Measurements from ENCODE around the gene HOPX. TPM values are rescaled to one million over a fixed set of nuclear protein-coding genes. Genes with fewer than 3 reads are reported as not detected.
"Not testable (repeated sequence)": the region's sequence is repeated elsewhere in the genome, so short reads cannot be mapped to it uniquely, and the experiment has no call there.

Gene HOPX
- total RNA-seq, 1 experiment from 2014 or later: not detected

DNA sequence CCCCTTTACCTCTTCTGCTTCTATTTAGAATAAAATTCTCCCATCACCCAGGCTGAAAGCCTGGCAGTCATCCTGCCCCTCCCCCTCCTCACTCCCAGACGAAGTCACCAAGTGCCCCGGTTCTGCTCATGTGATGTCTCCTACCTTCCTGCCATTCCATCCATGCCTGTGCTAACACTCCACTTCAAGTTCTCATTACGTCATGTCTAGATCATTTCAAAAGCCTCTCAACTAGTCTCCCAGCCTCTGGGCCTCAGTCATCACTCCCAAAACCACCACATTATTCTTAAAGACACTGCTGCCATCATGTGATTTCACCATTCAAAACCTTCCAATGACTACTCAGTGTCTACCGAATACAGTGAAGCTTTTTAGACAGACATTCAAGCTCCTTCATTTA is 17.2 kb upstream of the HOPX start:
- no peak overlapping the region for H3K4me3 ChIP-seq (ENCODE audit: insufficient read depth, low read depth, low read length)
- no peak for DNase-seq

DNA sequence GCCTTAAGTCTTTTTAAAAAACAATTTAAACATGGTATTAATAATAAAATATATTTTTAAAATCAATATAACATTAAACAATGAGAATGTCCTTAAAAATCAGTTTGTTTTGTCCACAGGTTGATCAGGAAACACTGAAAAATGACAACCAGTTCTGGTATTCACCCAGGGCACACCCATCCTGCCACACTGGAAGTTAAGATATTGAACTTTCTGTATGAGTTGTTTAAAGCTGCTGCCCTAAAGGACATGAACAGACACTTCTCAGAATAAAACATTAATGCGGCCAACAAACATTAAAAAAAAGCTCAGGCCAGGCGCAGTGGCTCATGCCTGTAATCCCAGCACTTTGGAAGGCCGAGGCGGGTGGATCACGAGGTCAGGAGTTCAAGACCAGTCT is 15.0 kb upstream of the HOPX start:
- no peaks in the 10 kb centered on the region for H3K27me3 ChIP-seq (ENCODE audit: control insufficient read depth, insufficient read depth, low read length)
- H3K4me3 ChIP-seq (ENCODE audit: insufficient read depth, low read depth, low read length): no peak overlapping the region
- DNase-seq: no peak
- H3K36me3 ChIP-seq (replicated peaks; ENCODE audit: control insufficient read depth, insufficient read depth, low read length): no peaks in the 10 kb centered on the region

More for the DNA sequence above, 17.2 kb upstream of the HOPX start:
- H3K36me3 ChIP-seq (replicated peaks; ENCODE audit: control insufficient read depth, insufficient read depth, low read length): no peaks in the 10 kb centered on the region
- H3K27me3 ChIP-seq (ENCODE audit: control insufficient read depth, insufficient read depth, low read length): no peaks in the 10 kb centered on the region

DNA sequence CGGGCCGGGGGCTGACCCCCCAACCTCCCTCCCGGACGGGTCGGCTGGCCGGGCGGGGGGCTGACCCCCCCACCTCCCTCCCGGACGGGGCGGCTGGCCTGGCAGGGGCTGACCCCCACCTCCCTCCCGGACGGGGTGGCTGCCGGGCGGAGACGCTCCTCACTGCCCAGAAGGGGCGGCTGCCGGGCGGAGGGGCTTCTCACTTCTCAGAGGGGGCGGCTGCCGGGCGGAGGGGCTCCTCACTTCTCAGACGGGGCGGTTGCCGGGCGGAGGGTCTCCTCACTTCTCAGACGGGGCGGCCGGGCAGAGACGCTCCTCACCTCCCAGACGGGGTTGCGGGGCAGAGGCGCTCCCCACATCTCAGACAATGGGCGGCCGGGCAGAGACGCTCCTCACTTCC is 12.4 kb upstream of the HOPX start:
- not testable (repeated sequence) for H3K36me3 ChIP-seq (replicated peaks; ENCODE audit: control insufficient read depth, insufficient read depth, low read length)

DNA sequence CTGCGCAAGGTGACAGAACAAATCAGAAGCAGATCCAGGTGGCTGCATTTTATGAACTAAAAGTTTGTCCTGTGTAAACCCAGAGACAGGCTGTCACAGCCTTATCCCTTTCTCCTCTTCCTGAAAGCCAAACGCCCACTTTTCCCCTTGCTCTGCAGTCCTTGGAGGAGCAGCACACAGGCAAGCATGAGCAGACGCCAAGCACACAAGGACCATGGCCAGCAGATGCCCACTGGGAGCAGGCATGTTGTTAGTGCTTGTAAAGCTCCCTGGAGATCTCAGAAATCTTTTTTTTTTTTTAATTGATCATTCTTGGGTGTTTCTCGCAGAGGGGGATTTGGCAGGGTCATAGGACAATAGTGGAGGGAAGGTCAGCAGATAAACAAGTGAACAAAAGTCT is 11.5 kb upstream of the HOPX start:
- Histone ChIP-seq H3K36me3 (replicated peaks; ENCODE audit: control insufficient read depth, insufficient read depth, low read length) (no peaks in the 10 kb centered on the region), H3K4me3 (ENCODE audit: insufficient read depth, low read depth, low read length) (no peak overlapping the region), H3K27me3 (ENCODE audit: control insufficient read depth, insufficient read depth, low read length) (no peaks in the 10 kb centered on the region)
- no peak for DNase-seq

More for the DNA sequence above, 12.4 kb upstream of the HOPX start:
- DNase-seq; H3K4me3 ChIP-seq (ENCODE audit: insufficient read depth, low read depth, low read length); H3K27me3 ChIP-seq (ENCODE audit: control insufficient read depth, insufficient read depth, low read length): not testable (repeated sequence)

GRCh38 chr4:56691425-56691824 is 10.3 kb upstream of the HOPX start:
- H3K36me3 ChIP-seq (replicated peaks; ENCODE audit: control insufficient read depth, insufficient read depth, low read length): no peaks in the 10 kb centered on the region
- no peak overlapping the region for H3K4me3 ChIP-seq (ENCODE audit: insufficient read depth, low read depth, low read length)
- no peak for DNase-seq
- no peaks in the 10 kb centered on the region for H3K27me3 ChIP-seq (ENCODE audit: control insufficient read depth, insufficient read depth, low read length)

- H3K36me3 ChIP-seq (replicated peaks; ENCODE audit: control insufficient read depth, insufficient read depth, low read length): no peaks in the 10 kb centered on the region
- no peak for DNase-seq
- H3K4me3 ChIP-seq (ENCODE audit: insufficient read depth, low read depth, low read length): no peak overlapping the region
- H3K27me3 ChIP-seq (ENCODE audit: control insufficient read depth, insufficient read depth, low read length): no peaks in the 10 kb centered on the region
Observed at GRCh38 chr4:56690393-56690792, 9.3 kb upstream of the HOPX start.

DNA sequence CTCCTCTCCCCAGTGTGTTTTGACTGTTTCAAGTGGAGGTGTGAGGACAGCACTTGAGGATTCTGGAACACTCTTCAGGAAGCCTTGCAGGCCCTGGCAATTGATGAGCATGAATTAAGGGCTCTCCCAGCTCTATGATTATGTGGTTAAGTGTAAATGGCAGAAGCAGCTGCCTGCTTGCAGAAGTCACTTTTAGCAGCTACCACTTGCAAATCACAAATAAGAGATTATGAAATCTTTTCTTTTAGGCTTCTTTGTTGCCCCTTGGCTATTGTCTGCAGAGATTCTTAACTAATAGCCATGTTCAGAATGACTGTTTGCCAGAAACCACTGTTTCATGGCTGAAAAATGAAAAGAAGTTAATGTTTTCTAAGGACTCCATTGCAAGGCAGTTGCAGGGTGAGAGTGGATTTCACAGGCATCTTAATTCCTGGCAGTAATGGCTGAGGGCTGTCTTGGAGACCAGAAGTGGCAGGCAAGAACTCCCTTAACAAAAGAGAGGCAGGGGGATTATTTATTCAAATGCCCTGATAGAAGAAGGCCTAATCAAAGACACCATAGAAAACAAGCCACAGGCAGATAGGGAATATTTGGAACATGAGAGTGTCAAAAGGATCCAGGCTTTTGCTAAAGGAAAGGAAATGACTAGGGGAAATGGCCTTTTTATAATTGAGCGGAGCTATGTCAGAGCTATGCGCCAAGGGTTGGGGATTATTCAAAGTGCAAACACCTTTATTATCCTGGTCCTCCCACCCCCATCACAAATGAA is 8.3 kb upstream of the HOPX start:
- Histone ChIP-seq H3K27me3 (ENCODE audit: control insufficient read depth, insufficient read depth, low read length) (no peaks in the 10 kb centered on the region), H3K4me3 (ENCODE audit: insufficient read depth, low read depth, low read length) (no peak overlapping the region), H3K36me3 (replicated peaks; ENCODE audit: control insufficient read depth, insufficient read depth, low read length) (no peaks in the 10 kb centered on the region)
- DNase-seq: no peak

GRCh38 chr4:56688094-56688647 is 7.1 kb upstream of the HOPX start:
- DNase-seq: no peak
- Histone ChIP-seq H3K4me3 (ENCODE audit: insufficient read depth, low read depth, low read length) (no peak overlapping the region), H3K36me3 (replicated peaks; ENCODE audit: control insufficient read depth, insufficient read depth, low read length) (no peaks in the 10 kb centered on the region), H3K27me3 (ENCODE audit: control insufficient read depth, insufficient read depth, low read length) (no peaks in the 10 kb centered on the region)

DNA sequence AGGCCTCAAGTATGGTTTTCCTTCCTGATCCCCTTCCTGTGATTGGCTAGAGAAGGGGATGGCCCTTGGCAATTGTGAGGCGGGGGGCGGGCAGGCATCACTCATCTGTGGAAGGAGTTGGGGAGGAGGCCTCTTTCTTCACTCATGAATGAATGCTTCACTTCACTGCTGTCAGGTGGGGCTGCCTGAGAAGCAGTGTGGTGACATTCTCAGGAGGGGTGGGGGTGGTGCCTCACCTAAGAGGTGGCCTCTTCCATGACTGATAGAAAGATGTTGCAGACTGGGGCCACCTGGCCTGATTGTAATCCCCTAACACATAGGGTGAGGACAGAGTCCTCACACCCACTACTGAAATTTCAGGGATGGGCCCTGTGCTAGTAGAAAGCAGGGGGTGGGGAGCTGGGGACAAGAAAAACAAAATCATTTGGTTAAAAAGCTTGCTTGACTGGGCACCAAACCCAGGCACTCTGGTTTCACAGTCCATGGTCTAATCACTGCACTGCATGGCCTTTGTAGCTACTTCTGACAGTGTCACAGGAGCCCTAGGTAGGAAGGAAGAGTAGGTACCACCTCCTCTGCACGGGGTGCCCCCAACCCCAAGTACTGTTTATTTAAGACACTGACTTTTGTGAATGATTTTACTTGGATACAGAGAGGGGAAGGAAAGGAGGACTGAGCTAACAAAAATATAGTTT is 5.6 kb upstream of the HOPX start:
- Histone ChIP-seq H3K36me3 (replicated peaks; ENCODE audit: control insufficient read depth, insufficient read depth, low read length) (no peaks in the 10 kb centered on the region), H3K4me3 (ENCODE audit: insufficient read depth, low read depth, low read length) (no peak overlapping the region), H3K27me3 (ENCODE audit: control insufficient read depth, insufficient read depth, low read length) (no peaks in the 10 kb centered on the region)
- no peak for DNase-seq

- H3K4me3 ChIP-seq (ENCODE audit: insufficient read depth, low read depth, low read length): no peak overlapping the region
- H3K36me3 ChIP-seq (replicated peaks; ENCODE audit: control insufficient read depth, insufficient read depth, low read length): no peaks in the 10 kb centered on the region
- H3K27me3 ChIP-seq (ENCODE audit: control insufficient read depth, insufficient read depth, low read length): 0 out of 2 replicates have a peak, but pooled peaks cover 1% of the 10 kb centered on the region
- DNase-seq: no peak
Observed at GRCh38 chr4:56684320-56685050, 3.4 kb upstream of the HOPX start.

GRCh38 chr4:56683455-56683854 is 2.4 kb upstream of the HOPX start:
- Histone ChIP-seq H3K27me3 (ENCODE audit: control insufficient read depth, insufficient read depth, low read length) (0 out of 2 replicates have a peak, but pooled peaks cover 1% of the 10 kb centered on the region), H3K36me3 (replicated peaks; ENCODE audit: control insufficient read depth, insufficient read depth, low read length) (no peaks in the 10 kb centered on the region), H3K4me3 (ENCODE audit: insufficient read depth, low read depth, low read length) (no peak overlapping the region)
- no peak for DNase-seq

GRCh38 chr4:56681853-56682525 is 893 bp upstream of the HOPX start:
- Histone ChIP-seq H3K27me3 (ENCODE audit: control insufficient read depth, insufficient read depth, low read length) (0 out of 2 replicates have a peak, but pooled peaks cover 1% of the 10 kb centered on the region), H3K36me3 (replicated peaks; ENCODE audit: control insufficient read depth, insufficient read depth, low read length) (no peaks in the 10 kb centered on the region), H3K4me3 (ENCODE audit: insufficient read depth, low read depth, low read length) (no peak overlapping the region)
- no peak for DNase-seq

GRCh38 chr4:56680266-56680665 is 830 bp downstream of the HOPX start:
- DNase-seq: no peak
- Histone ChIP-seq H3K36me3 (replicated peaks; ENCODE audit: control insufficient read depth, insufficient read depth, low read length) (no peaks in the 10 kb centered on the region), H3K4me3 (ENCODE audit: insufficient read depth, low read depth, low read length) (no peak overlapping the region), H3K27me3 (ENCODE audit: control insufficient read depth, insufficient read depth, low read length) (0 out of 2 replicates have a peak, but pooled peaks cover 1% of the 10 kb centered on the region)

- DNase-seq: no peak
- Histone ChIP-seq H3K4me3 (ENCODE audit: insufficient read depth, low read depth, low read length) (no peak overlapping the region), H3K36me3 (replicated peaks; ENCODE audit: control insufficient read depth, insufficient read depth, low read length) (no peaks in the 10 kb centered on the region), H3K27me3 (ENCODE audit: control insufficient read depth, insufficient read depth, low read length) (0 out of 2 replicates have a peak, but pooled peaks cover 1% of the 10 kb centered on the region)
Observed at GRCh38 chr4:56677711-56678110, 3.4 kb downstream of the HOPX start.

All from H7 (cell line).